HepG2 (cell line): ENCODE data around the gene INTS15. TPM values are rescaled to one million over a fixed set of nuclear protein-coding genes. Genes with fewer than 3 reads are reported as not detected.

Source experiments
- CHD2 ChIP-seq: IDR thresholded peaks from 2 replicates; pipeline ENCODE4 v1.6.1; 2011; ENCODE audit warnings: low read depth, low read length, improper control_type of control experiment
- CSRNP2 ChIP-seq: sonication (generic); formaldehyde crosslinking; conservative IDR thresholded peaks from 2 replicates; pipeline ENCODE4 v1.8.0; 2022; ENCODE audit warnings: low read depth, missing genetic modification reagents
- HNF4G ChIP-seq, 2 experiments: sonication (generic) in 1 of 2; formaldehyde crosslinking in 1 of 2; IDR thresholded peaks; 2 replicates each; pipeline versions ENCODE4 v1.4.0 to v1.6.1; 2011 to 2020; ENCODE audit warnings: borderline replicate concordance in 2 of 2, low read depth in 2 of 2, mild to moderate bottlenecking in 2 of 2, low read length in 1 of 2, missing genetic modification reagents in 1 of 2, moderate library complexity in 1 of 2
- HNRNPLL ChIP-seq: fragments of 200-400 bp; formaldehyde crosslinking; IDR thresholded peaks from 2 replicates; pipeline ENCODE4 v1.6.1; 2017; ENCODE audit warnings: mild to moderate bottlenecking, low read depth, low read length; ENCODE audit not compliant: poor library complexity, severe bottlenecking
- MEIS2 ChIP-seq: sonication (generic); formaldehyde crosslinking; IDR thresholded peaks from 2 replicates; pipeline ENCODE4 v1.9.0; 2021; ENCODE audit warnings: mild to moderate bottlenecking, missing genetic modification reagents
- NR2F1 ChIP-seq, 2 experiments: fragments of 450-650 bp in 1 of 2; formaldehyde crosslinking in 1 of 2; IDR thresholded peaks; 2 replicates each; pipeline versions ENCODE4 v1.5.0 to v1.6.1; 2016 to 2020; ENCODE audit warnings: mild to moderate bottlenecking in 1 of 2, missing compliant biosample characterization in 1 of 2, missing genetic modification reagents in 1 of 2, moderate library complexity in 1 of 2
- SIX1 ChIP-seq: sonication (generic); formaldehyde crosslinking; IDR thresholded peaks from 2 replicates; pipeline ENCODE4 v1.4.0; 2020; ENCODE audit warnings: missing genetic modification reagents, borderline replicate concordance
- SP140L ChIP-seq: sonication (generic); formaldehyde crosslinking; IDR thresholded peaks from 2 replicates; pipeline ENCODE4 v1.4.0; 2020; ENCODE audit warnings: missing genetic modification reagents, borderline replicate concordance
- SP5 ChIP-seq: IDR thresholded peaks from 2 replicates; pipeline ENCODE4 v1.6.1; 2016; ENCODE audit warnings: low read depth, borderline replicate concordance
- TAF15 ChIP-seq: fragments of 200-400 bp; formaldehyde crosslinking; IDR thresholded peaks from one replicate; pipeline ENCODE4 v1.6.1; 2018; ENCODE audit warnings: mild to moderate bottlenecking, low read depth, low read length; ENCODE audit not compliant: poor library complexity, severe bottlenecking
- TFDP2 ChIP-seq: sonication (generic); formaldehyde crosslinking; IDR thresholded peaks from 2 replicates; pipeline ENCODE4 v1.4.0; 2020; ENCODE audit warnings: missing genetic modification reagents
- ZFP82 ChIP-seq: sonication (generic); formaldehyde crosslinking; IDR thresholded peaks from 2 replicates; pipeline ENCODE4 v1.5.1; 2020; ENCODE audit warnings: mild to moderate bottlenecking, missing genetic modification reagents, borderline replicate concordance
- ZNF234 ChIP-seq: sonication (generic); formaldehyde crosslinking; conservative IDR thresholded peaks from 2 replicates; pipeline ENCODE4 v1.5.1; 2020; ENCODE audit warnings: mild to moderate bottlenecking, missing genetic modification reagents
- ZNF484 ChIP-seq: sonication (generic); formaldehyde crosslinking; IDR thresholded peaks from 2 replicates; pipeline ENCODE4 v1.5.1; 2020; ENCODE audit warnings: mild to moderate bottlenecking, low read depth, missing genetic modification reagents, borderline replicate concordance
- ZNF709 ChIP-seq: sonication (generic); formaldehyde crosslinking; IDR thresholded peaks from 2 replicates; pipeline ENCODE4 v1.5.0; 2020; ENCODE audit warnings: mild to moderate bottlenecking, missing genetic modification reagents
- polyA plus RNA-seq, 8 experiments: library from polyadenylated mRNA; depleted of rRNA in 3 of 8; stranded (reverse) in 7 of 8; unstranded in 1 of 8; fragments of >200 nt; fragmentation: Illumina TruSeq in 4 of 8; extraction: Trizol in 4 of 8; gene quantifications; 2 replicates each; pipeline versions ENCODE4 v1.2.1 to v1.2.3, GENCODE V29; 2011 to 2016; ENCODE audit warnings: low read depth in 4 of 8, missing spikeins in 1 of 8, mixed read lengths in 1 of 8; ENCODE audit not compliant: insufficient read depth in 1 of 8
- total RNA-seq, 5 experiments: library from RNA; depleted of rRNA; stranded (reverse); fragments of >200 nt; fragmentation: Illumina TruSeq; extraction: Trizol; gene quantifications; 2 replicates each; pipeline ENCODE4 v1.2.3, GENCODE V29; 2016; ENCODE audit warnings: low read depth in 1 of 5
- TF ChIP-seq, protein P1 (sequence below): IDR thresholded peaks from 2 replicates; pipeline ENCODE4 v1.6.1; 2012; ENCODE audit warnings: low read length, improper control_type of control experiment
- TF ChIP-seq, protein P2 (sequence below): sonication (generic); formaldehyde crosslinking; IDR thresholded peaks from 2 replicates; pipeline ENCODE4 v1.4.0; 2020; ENCODE audit warnings: missing genetic modification reagents, mild to moderate bottlenecking, borderline replicate concordance

INTS15 gene
- total and polyA plus RNA-seq, 2 of the 13 experiments (the other 11 are each of a cell fraction or from before 2014, with no cell fraction given), result 16.3 to 25.7 TPM

- TF ChIP-seq SIX1 (CRISPR knock-in tag), result no peak
- TF ChIP-seq TFDP2, result 0 out of 2 replicates have a peak, but pooled peaks have one; percentile 15
- no peak for TF ChIP-seq ZFP82
- TF ChIP-seq ZNF484, result no peak
- 0 out of 2 replicates have a peak, but pooled peaks have one; percentile 17 for TF ChIP-seq ZNF709 (CRISPR knock-in tag)
- TF ChIP-seq TAF15, result peak; percentile 25
- TF ChIP-seq, protein P1, sequence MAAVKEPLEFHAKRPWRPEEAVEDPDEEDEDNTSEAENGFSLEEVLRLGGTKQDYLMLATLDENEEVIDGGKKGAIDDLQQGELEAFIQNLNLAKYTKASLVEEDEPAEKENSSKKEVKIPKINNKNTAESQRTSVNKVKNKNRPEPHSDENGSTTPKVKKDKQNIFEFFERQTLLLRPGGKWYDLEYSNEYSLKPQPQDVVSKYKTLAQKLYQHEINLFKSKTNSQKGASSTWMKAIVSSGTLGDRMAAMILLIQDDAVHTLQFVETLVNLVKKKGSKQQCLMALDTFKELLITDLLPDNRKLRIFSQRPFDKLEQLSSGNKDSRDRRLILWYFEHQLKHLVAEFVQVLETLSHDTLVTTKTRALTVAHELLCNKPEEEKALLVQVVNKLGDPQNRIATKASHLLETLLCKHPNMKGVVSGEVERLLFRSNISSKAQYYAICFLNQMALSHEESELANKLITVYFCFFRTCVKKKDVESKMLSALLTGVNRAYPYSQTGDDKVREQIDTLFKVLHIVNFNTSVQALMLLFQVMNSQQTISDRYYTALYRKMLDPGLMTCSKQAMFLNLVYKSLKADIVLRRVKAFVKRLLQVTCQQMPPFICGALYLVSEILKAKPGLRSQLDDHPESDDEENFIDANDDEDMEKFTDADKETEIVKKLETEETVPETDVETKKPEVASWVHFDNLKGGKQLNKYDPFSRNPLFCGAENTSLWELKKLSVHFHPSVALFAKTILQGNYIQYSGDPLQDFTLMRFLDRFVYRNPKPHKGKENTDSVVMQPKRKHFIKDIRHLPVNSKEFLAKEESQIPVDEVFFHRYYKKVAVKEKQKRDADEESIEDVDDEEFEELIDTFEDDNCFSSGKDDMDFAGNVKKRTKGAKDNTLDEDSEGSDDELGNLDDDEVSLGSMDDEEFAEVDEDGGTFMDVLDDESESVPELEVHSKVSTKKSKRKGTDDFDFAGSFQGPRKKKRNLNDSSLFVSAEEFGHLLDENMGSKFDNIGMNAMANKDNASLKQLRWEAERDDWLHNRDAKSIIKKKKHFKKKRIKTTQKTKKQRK, result no peak
- peak; percentile 66; the same call in 1 of the 2 replicates for TF ChIP-seq MEIS2 (CRISPR knock-in tag)
- TF ChIP-seq SP140L (CRISPR knock-in tag), result no peak
- TF ChIP-seq HNRNPLL, result no peak
- no peak for TF ChIP-seq CSRNP2 (CRISPR knock-in tag)
- no peak for TF ChIP-seq ZNF234 (CRISPR knock-in tag)
- TF ChIP-seq, protein P2, sequence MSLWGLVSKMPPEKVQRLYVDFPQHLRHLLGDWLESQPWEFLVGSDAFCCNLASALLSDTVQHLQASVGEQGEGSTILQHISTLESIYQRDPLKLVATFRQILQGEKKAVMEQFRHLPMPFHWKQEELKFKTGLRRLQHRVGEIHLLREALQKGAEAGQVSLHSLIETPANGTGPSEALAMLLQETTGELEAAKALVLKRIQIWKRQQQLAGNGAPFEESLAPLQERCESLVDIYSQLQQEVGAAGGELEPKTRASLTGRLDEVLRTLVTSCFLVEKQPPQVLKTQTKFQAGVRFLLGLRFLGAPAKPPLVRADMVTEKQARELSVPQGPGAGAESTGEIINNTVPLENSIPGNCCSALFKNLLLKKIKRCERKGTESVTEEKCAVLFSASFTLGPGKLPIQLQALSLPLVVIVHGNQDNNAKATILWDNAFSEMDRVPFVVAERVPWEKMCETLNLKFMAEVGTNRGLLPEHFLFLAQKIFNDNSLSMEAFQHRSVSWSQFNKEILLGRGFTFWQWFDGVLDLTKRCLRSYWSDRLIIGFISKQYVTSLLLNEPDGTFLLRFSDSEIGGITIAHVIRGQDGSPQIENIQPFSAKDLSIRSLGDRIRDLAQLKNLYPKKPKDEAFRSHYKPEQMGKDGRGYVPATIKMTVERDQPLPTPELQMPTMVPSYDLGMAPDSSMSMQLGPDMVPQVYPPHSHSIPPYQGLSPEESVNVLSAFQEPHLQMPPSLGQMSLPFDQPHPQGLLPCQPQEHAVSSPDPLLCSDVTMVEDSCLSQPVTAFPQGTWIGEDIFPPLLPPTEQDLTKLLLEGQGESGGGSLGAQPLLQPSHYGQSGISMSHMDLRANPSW, result no peak
- TF ChIP-seq NR2F1 (CRISPR knock-in tag; IDR thresholded peaks at IDR 0.05), result no peak
- TF ChIP-seq HNF4G (IDR thresholded peaks at IDR 0.05; ENCODE audit: borderline replicate concordance, low read depth, low read length), result peak; percentile 35; the same call in 1 of the 2 replicates
- no peak for TF ChIP-seq HNF4G (CRISPR knock-in tag; IDR thresholded peaks at IDR 0.05; ENCODE audit: borderline replicate concordance, low read depth)
- no peak for TF ChIP-seq CHD2
- 0 out of 2 replicates have a peak, but pooled peaks have one; percentile 37 for TF ChIP-seq SP5 (CRISPR knock-in tag)
Measured at GRCh38 chr7:6589829-6590644, at the start of gene INTS15 (continued).
